ENCODE data around the gene SPATA32.

- TF ChIP-seq CTCF (IDR thresholded peaks at IDR 0.05) = no peak
- TF ChIP-seq POLR2A (IDR thresholded peaks at IDR 0.05) = no peak
These were observed 38.1 kb downstream of the SPATA32 start for GRCh38 chr17:45223539-45224528.

Data from breast epithelium (tissue), 3 donors.